Esophagus squamous epithelium (tissue), 4 donors: Measurements from ENCODE around the gene SLC25A42.

ENCODE experiments used
- POLR2A ChIP-seq, 4 donors: fragments of 450-650 bp; IDR thresholded peaks; one replicate each; pipeline ENCODE4 v1.6.1; 2017; ENCODE audit warnings: antibody characterized with exemption in 4 of 4, mild to moderate bottlenecking in 4 of 4, moderate library complexity in 3 of 4
- TF ChIP-seq, protein P1 (sequence below), 6 experiments: fragments of 450-650 bp in 4 of 6; fragments of 200-600 bp in 2 of 6; sonication (generic) in 2 of 6; IDR thresholded peaks; one replicate each; pipeline ENCODE4 v1.5.1; 2016 to 2019; ENCODE audit warnings: antibody characterized with exemption in 6 of 6, mild to moderate bottlenecking in 4 of 6, moderate library complexity in 4 of 6

DNA sequence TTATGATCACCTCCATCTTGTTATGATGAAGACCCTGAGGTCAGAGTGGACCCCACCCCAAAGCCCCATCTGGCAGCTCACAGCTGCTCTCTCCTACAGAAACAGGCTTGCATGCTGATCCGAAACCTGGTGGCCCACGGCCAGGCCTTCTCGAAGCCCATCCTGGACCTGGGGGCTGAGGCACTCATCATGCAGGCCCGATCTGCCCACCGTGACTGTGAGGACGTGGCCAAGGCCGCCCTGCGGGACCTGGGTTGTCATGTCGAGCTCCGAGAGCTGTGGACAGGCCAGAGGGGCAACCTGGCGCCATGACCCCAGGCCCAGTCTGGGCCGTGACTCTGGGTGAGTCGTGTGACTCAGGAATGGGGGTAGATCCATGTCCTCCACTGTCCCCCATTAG lies 6.5 kb upstream of the SLC25A42 start:
- TF ChIP-seq, protein P1, sequence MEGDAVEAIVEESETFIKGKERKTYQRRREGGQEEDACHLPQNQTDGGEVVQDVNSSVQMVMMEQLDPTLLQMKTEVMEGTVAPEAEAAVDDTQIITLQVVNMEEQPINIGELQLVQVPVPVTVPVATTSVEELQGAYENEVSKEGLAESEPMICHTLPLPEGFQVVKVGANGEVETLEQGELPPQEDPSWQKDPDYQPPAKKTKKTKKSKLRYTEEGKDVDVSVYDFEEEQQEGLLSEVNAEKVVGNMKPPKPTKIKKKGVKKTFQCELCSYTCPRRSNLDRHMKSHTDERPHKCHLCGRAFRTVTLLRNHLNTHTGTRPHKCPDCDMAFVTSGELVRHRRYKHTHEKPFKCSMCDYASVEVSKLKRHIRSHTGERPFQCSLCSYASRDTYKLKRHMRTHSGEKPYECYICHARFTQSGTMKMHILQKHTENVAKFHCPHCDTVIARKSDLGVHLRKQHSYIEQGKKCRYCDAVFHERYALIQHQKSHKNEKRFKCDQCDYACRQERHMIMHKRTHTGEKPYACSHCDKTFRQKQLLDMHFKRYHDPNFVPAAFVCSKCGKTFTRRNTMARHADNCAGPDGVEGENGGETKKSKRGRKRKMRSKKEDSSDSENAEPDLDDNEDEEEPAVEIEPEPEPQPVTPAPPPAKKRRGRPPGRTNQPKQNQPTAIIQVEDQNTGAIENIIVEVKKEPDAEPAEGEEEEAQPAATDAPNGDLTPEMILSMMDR (IDR thresholded peaks at IDR 0.05), result no peak
- TF ChIP-seq POLR2A (IDR thresholded peaks at IDR 0.05), result no peak
